Measurements from ENCODE around the gene SUGP1. TPM values are rescaled to one million over a fixed set of nuclear protein-coding genes. Genes with fewer than 3 reads are reported as not detected.

SUGP1 gene
- total RNA-seq, 1 experiment from 2014 or later: 81.3 TPM

DNA sequence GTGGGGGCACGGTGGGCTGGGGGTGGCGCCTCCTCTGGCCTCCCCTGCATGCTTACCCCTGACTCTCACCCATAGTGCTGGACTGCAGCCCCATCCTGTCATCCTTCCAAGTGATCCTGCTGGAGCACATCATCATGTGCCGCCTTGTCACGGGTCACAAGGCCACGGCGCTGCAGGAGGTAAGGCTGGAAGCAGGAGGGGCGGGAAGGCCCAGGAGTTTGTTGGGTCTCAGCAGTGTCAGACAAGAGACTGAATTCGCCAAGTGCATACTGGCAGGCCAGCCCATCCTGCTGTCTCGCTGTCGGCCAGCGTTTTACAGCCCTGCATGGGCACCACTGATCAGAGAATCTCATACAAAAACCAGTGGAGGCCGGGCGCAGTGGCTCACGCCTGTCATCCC, 23.5 kb upstream of the SUGP1 start:
- Mint-ChIP-seq H3K36me3 (peaks cover 41% of the 10 kb centered on the region), H3K4me3 (no peak overlapping the region), H3K9me3 (no peaks in the 10 kb centered on the region), H3K4me1 (no peaks in the 10 kb centered on the region), H3K27me3 (ENCODE audit: low read depth) (no peaks in the 10 kb centered on the region), H3K27ac (no peak overlapping the region)
- TF ChIP-seq ATF1 (CRISPR knock-in tag; IDR thresholded peaks at IDR 0.05) (no peak), HMGA2 (CRISPR knock-in tag; IDR thresholded peaks at IDR 0.05) (no peak), TCF7 (CRISPR knock-in tag; IDR thresholded peaks at IDR 0.05; ENCODE audit: low read depth) (no peak), ZNF121 (CRISPR knock-in tag; IDR thresholded peaks at IDR 0.05) (no peak), NFYB (CRISPR knock-in tag; conservative IDR thresholded peaks at IDR 0.05; ENCODE audit: low read depth) (no peak), ZNF396 (CRISPR knock-in tag; IDR thresholded peaks at IDR 0.05; ENCODE audit: borderline replicate concordance) (no peak), ZNF317 (CRISPR knock-in tag; IDR thresholded peaks at IDR 0.05; ENCODE audit: borderline replicate concordance, low read depth) (no peak), IRF2 (CRISPR knock-in tag; IDR thresholded peaks at IDR 0.05; ENCODE audit: borderline replicate concordance, low read depth) (no peak), GABPB1 (CRISPR knock-in tag; IDR thresholded peaks at IDR 0.05) (no peak), NR2C2 (CRISPR knock-in tag; IDR thresholded peaks at IDR 0.05) (no peak), ZBTB21 (CRISPR knock-in tag; IDR thresholded peaks at IDR 0.05; ENCODE audit: borderline replicate concordance) (no peak), NFE2L1 (CRISPR knock-in tag; IDR thresholded peaks at IDR 0.05) (no peak)
- TF ChIP-seq, protein P1, sequence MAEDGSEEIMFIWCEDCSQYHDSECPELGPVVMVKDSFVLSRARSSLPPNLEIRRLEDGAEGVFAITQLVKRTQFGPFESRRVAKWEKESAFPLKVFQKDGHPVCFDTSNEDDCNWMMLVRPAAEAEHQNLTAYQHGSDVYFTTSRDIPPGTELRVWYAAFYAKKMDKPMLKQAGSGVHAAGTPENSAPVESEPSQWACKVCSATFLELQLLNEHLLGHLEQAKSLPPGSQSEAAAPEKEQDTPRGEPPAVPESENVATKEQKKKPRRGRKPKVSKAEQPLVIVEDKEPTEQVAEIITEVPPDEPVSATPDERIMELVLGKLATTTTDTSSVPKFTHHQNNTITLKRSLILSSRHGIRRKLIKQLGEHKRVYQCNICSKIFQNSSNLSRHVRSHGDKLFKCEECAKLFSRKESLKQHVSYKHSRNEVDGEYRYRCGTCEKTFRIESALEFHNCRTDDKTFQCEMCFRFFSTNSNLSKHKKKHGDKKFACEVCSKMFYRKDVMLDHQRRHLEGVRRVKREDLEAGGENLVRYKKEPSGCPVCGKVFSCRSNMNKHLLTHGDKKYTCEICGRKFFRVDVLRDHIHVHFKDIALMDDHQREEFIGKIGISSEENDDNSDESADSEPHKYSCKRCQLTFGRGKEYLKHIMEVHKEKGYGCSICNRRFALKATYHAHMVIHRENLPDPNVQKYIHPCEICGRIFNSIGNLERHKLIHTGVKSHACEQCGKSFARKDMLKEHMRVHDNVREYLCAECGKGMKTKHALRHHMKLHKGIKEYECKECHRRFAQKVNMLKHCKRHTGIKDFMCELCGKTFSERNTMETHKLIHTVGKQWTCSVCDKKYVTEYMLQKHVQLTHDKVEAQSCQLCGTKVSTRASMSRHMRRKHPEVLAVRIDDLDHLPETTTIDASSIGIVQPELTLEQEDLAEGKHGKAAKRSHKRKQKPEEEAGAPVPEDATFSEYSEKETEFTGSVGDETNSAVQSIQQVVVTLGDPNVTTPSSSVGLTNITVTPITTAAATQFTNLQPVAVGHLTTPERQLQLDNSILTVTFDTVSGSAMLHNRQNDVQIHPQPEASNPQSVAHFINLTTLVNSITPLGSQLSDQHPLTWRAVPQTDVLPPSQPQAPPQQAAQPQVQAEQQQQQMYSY (CRISPR knock-in tag; IDR thresholded peaks at IDR 0.05): no peak
- TF ChIP-seq, protein P2, sequence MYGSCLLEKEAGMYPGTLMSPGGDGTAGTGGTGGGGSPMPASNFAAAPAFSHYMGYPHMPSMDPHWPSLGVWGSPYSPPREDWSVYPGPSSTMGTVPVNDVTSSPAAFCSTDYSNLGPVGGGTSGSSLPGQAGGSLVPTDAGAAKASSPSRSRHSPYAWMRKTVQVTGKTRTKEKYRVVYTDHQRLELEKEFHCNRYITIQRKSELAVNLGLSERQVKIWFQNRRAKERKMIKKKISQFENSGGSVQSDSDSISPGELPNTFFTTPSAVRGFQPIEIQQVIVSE (CRISPR knock-in tag; IDR thresholded peaks at IDR 0.05; ENCODE audit: borderline replicate concordance): no peak
- TF ChIP-seq, protein P3, sequence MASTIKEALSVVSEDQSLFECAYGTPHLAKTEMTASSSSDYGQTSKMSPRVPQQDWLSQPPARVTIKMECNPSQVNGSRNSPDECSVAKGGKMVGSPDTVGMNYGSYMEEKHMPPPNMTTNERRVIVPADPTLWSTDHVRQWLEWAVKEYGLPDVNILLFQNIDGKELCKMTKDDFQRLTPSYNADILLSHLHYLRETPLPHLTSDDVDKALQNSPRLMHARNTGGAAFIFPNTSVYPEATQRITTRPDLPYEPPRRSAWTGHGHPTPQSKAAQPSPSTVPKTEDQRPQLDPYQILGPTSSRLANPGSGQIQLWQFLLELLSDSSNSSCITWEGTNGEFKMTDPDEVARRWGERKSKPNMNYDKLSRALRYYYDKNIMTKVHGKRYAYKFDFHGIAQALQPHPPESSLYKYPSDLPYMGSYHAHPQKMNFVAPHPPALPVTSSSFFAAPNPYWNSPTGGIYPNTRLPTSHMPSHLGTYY (CRISPR knock-in tag; IDR thresholded peaks at IDR 0.05): no peak
- TF ChIP-seq, protein P4, sequence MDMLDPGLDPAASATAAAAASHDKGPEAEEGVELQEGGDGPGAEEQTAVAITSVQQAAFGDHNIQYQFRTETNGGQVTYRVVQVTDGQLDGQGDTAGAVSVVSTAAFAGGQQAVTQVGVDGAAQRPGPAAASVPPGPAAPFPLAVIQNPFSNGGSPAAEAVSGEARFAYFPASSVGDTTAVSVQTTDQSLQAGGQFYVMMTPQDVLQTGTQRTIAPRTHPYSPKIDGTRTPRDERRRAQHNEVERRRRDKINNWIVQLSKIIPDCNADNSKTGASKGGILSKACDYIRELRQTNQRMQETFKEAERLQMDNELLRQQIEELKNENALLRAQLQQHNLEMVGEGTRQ (CRISPR knock-in tag; IDR thresholded peaks at IDR 0.05): no peak
- TF ChIP-seq, protein P5, sequence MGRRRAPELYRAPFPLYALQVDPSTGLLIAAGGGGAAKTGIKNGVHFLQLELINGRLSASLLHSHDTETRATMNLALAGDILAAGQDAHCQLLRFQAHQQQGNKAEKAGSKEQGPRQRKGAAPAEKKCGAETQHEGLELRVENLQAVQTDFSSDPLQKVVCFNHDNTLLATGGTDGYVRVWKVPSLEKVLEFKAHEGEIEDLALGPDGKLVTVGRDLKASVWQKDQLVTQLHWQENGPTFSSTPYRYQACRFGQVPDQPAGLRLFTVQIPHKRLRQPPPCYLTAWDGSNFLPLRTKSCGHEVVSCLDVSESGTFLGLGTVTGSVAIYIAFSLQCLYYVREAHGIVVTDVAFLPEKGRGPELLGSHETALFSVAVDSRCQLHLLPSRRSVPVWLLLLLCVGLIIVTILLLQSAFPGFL (CRISPR knock-in tag; IDR thresholded peaks at IDR 0.05; ENCODE audit: borderline replicate concordance): no peak
- DNase-seq (ENCODE audit: low spot score) (no peak), ATAC-seq (no peak)
- POLR2A ChIA-PET: no interaction called here
- CTCF ChIA-PET: interaction anchor here (1.4 to 1.5 kb wide), 2 partner anchors 9 to 34 kb away, joined by 4 to 5 read pairs; no protein-coding TSS in a partner anchor

DNA sequence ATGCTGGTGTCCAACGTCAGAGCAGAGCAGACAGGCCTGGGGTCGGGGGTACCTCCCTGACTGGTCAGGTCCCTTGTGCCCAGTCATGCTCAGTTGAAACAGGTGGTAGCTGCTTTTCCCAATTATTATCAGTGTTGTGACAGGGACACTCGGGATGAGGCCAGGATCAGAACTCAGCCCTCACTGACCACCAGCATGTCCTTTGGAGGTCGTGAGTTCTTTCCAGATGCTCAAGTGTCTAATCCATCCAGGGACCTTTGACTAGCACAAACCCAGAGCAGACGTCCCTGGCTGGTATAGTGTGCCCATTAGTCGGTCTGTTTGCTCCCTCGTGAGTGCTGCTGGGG, 22.7 kb upstream of the SUGP1 start:
- POLR2A ChIA-PET: no interaction called here
- DNase-seq (ENCODE audit: low spot score): no peak
- H3K9me3 Mint-ChIP-seq: no peaks in the 10 kb centered on the region
- CTCF ChIA-PET: interaction anchor here (0.7 to 1.6 kb wide), 23 partner anchors 10 to 208 kb away, joined by 3 to 12 read pairs (median 5); partner anchors contain the start of genes BORCS8, GATAD2A, RFXANK and TM6SF2
- no peaks in the 10 kb centered on the region for H3K4me1 Mint-ChIP-seq
- H3K27me3 Mint-ChIP-seq (ENCODE audit: low read depth): no peaks in the 10 kb centered on the region
- H3K36me3 Mint-ChIP-seq: peaks cover 48% of the 10 kb centered on the region
- TF ChIP-seq, protein P6, sequence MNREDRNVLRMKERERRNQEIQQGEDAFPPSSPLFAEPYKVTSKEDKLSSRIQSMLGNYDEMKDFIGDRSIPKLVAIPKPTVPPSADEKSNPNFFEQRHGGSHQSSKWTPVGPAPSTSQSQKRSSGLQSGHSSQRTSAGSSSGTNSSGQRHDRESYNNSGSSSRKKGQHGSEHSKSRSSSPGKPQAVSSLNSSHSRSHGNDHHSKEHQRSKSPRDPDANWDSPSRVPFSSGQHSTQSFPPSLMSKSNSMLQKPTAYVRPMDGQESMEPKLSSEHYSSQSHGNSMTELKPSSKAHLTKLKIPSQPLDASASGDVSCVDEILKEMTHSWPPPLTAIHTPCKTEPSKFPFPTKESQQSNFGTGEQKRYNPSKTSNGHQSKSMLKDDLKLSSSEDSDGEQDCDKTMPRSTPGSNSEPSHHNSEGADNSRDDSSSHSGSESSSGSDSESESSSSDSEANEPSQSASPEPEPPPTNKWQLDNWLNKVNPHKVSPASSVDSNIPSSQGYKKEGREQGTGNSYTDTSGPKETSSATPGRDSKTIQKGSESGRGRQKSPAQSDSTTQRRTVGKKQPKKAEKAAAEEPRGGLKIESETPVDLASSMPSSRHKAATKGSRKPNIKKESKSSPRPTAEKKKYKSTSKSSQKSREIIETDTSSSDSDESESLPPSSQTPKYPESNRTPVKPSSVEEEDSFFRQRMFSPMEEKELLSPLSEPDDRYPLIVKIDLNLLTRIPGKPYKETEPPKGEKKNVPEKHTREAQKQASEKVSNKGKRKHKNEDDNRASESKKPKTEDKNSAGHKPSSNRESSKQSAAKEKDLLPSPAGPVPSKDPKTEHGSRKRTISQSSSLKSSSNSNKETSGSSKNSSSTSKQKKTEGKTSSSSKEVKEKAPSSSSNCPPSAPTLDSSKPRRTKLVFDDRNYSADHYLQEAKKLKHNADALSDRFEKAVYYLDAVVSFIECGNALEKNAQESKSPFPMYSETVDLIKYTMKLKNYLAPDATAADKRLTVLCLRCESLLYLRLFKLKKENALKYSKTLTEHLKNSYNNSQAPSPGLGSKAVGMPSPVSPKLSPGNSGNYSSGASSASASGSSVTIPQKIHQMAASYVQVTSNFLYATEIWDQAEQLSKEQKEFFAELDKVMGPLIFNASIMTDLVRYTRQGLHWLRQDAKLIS (CRISPR knock-in tag; IDR thresholded peaks at IDR 0.05; ENCODE audit: borderline replicate concordance): no peak
- TF ChIP-seq, protein P7, sequence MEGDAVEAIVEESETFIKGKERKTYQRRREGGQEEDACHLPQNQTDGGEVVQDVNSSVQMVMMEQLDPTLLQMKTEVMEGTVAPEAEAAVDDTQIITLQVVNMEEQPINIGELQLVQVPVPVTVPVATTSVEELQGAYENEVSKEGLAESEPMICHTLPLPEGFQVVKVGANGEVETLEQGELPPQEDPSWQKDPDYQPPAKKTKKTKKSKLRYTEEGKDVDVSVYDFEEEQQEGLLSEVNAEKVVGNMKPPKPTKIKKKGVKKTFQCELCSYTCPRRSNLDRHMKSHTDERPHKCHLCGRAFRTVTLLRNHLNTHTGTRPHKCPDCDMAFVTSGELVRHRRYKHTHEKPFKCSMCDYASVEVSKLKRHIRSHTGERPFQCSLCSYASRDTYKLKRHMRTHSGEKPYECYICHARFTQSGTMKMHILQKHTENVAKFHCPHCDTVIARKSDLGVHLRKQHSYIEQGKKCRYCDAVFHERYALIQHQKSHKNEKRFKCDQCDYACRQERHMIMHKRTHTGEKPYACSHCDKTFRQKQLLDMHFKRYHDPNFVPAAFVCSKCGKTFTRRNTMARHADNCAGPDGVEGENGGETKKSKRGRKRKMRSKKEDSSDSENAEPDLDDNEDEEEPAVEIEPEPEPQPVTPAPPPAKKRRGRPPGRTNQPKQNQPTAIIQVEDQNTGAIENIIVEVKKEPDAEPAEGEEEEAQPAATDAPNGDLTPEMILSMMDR (IDR thresholded peaks at IDR 0.05): 0 out of 2 replicates have a peak, but pooled peaks have one; percentile 6
- no peak for ATAC-seq
- H3K4me3 Mint-ChIP-seq: no peak overlapping the region
- H3K27ac Mint-ChIP-seq: no peak overlapping the region
